K562 (cell line): ENCODE data around the gene ATG12. TPM values are rescaled to one million over a fixed set of nuclear protein-coding genes. Genes with fewer than 3 reads are reported as not detected.

Experiments
- ATAC-seq: fragments of 200-7000 bp; cut with Tn5 transposase; 3 replicates; pipeline ENCODE4 v1.9.1; 2020; ENCODE audit warnings: moderate library complexity
- BruUV-seq: library from RNA; stranded (reverse); fragments of 400-500 nt; replicated peaks from 2 replicates; lab custom pipeline; 2021; lab: Mats Ljungman, UMichigan
- CTCF ChIA-PET: fragments of 300-600 bp; formaldehyde crosslinking; extraction: SDS; loops from one replicate; lab custom pipeline; 2021; ENCODE audit warnings: low intra/inter-chr PET ratio; lab: Yijun Ruan, JAX
- POLR2A ChIA-PET: fragments of 300-600, 350-650 bp; sonication (Branson Sonifier 250); formaldehyde crosslinking; extraction: SDS; loops from one replicate; lab custom pipeline; 2021; ENCODE audit warnings: antibody characterized with exemption, inconsistent platforms; lab: Yijun Ruan, JAX
- DNase-seq, 4 experiments: peaks; one replicate each; pipeline versions ENCODE4 v3.0.0 to v3.0.0-alpha.2; 2011 to 2018; ENCODE audit warnings: low spot score in 3 of 4, mixed read lengths in 3 of 4; ENCODE audit errors: extremely low read depth in 1 of 4
- FAIRE-seq: peaks from 2 replicates; lab custom pipeline; 2011; peaks lifted over from hg19 to GRCh38; lab: Jason Lieb, UNC
- H2AFZ ChIP-seq: 2 replicates; pipeline ENCODE4 v1.6.0; 2011; ENCODE audit warnings: low read depth, low read length, control low read depth, inconsistent platforms
- H3K27ac ChIP-seq: fragments of 200-600 bp; 3 replicates; pipeline ENCODE4 v1.8.0; 2011; ENCODE audit warnings: low read depth, mild to moderate bottlenecking, control low read depth, inconsistent platforms, low read length, moderate library complexity, mixed read lengths; ENCODE audit errors: extremely low read depth
- H3K27me3 ChIP-seq, 2 experiments: fragments of 300-600 bp in 1 of 2; 2 replicates in 1 of 2; 3 replicates in 1 of 2; pipeline versions ENCODE4 v1.6.0 to v1.8.0; 2011; ENCODE audit warnings: inconsistent platforms in 2 of 2, low read length in 2 of 2, mild to moderate bottlenecking in 1 of 2, mixed read lengths in 1 of 2, moderate library complexity in 1 of 2; ENCODE audit not compliant: control insufficient read depth in 2 of 2, insufficient read depth in 2 of 2
- H3K36me3 ChIP-seq: fragments of 300-600 bp; 3 replicates; pipeline ENCODE4 v1.8.0; 2011; ENCODE audit warnings: mild to moderate bottlenecking, low read length, inconsistent platforms; ENCODE audit not compliant: control insufficient read depth, insufficient read depth
- H3K4me1 ChIP-seq, 2 experiments: fragments of 200-600 bp in 1 of 2; replicated peaks in 1 of 2; 2 replicates in 1 of 2; 3 replicates in 1 of 2; pipeline versions ENCODE4 v1.5.1 to v1.8.0; 2011; ENCODE audit warnings: inconsistent platforms in 2 of 2, low read length in 2 of 2, mild to moderate bottlenecking in 1 of 2, mixed read lengths in 1 of 2, moderate library complexity in 1 of 2; ENCODE audit not compliant: control insufficient read depth in 2 of 2, insufficient read depth in 2 of 2
- H3K4me2 ChIP-seq: 2 replicates; pipeline ENCODE4 v1.6.1; 2011; ENCODE audit warnings: low read length, control low read depth, inconsistent platforms, mixed read lengths; ENCODE audit not compliant: insufficient read depth
- H3K4me3 ChIP-seq: fragments of 200-600 bp; sonication (generic), shearing (Covaris generic); 2 replicates; pipeline ENCODE4 v1.5.1; 2016; ENCODE audit warnings: control low read depth, inconsistent platforms
- H3K79me2 ChIP-seq: fragments of 200-600 bp; 3 replicates; pipeline ENCODE4 v1.8.0; 2011; ENCODE audit warnings: low read length, inconsistent platforms; ENCODE audit not compliant: control insufficient read depth, insufficient read depth
- H3K9ac ChIP-seq, 2 experiments: 2 replicates each; pipeline versions ENCODE4 v1.6.0 to v1.6.1; 2011; ENCODE audit warnings: low read depth in 2 of 2, low read length in 2 of 2, control low read depth in 1 of 2, inconsistent platforms in 1 of 2, mild to moderate bottlenecking in 1 of 2, mixed read lengths in 1 of 2; ENCODE audit not compliant: insufficient read depth in 1 of 2
- H3K9me1 ChIP-seq: one replicate; pipeline ENCODE4 v1.6.0; 2011; ENCODE audit warnings: inconsistent platforms, mild to moderate bottlenecking, low read length, moderate library complexity; ENCODE audit not compliant: control insufficient read depth, insufficient read depth
- H3K9me3 ChIP-seq: replicated peaks from 2 replicates; pipeline ENCODE4 v1.5.1; 2011; ENCODE audit warnings: low read depth, low read length, inconsistent platforms; ENCODE audit not compliant: control insufficient read depth, insufficient read depth
- H4K20me1 ChIP-seq: replicated peaks from 2 replicates; pipeline ENCODE4 v1.6.1; 2011; ENCODE audit warnings: low read length, inconsistent platforms, mixed read lengths; ENCODE audit not compliant: control insufficient read depth, insufficient read depth
- FOXA3 ChIP-seq, 2 experiments: fragments of 450-650 bp in 1 of 2; sonication (generic) in 1 of 2; formaldehyde crosslinking; IDR thresholded peaks in 1 of 2; conservative IDR thresholded peaks in 1 of 2; 2 replicates each; pipeline versions ENCODE4 v1.4.0 to v1.8.0; 2020 to 2022; ENCODE audit warnings: mild to moderate bottlenecking in 2 of 2, missing genetic modification reagents in 1 of 2
- GATAD2A ChIP-seq: fragments of 450-650 bp; IDR thresholded peaks from 2 replicates; pipeline ENCODE4 v1.6.1; 2017
- HDAC1 ChIP-seq, 2 experiments: fragments of 450-650 bp; IDR thresholded peaks; 2 replicates each; pipeline ENCODE4 v1.6.1; 2016 to 2017; ENCODE audit warnings: inconsistent platforms in 1 of 2, mild to moderate bottlenecking in 1 of 2, moderate library complexity in 1 of 2
- HINFP ChIP-seq: fragments of 450-650 bp; conservative IDR thresholded peaks from 2 replicates; pipeline ENCODE4 v1.6.1; 2016; ENCODE audit warnings: missing genetic modification characterization, low read depth, mild to moderate bottlenecking, control low read depth, missing compliant biosample characterization
- PURB ChIP-seq: sonication (generic); formaldehyde crosslinking; IDR thresholded peaks from 2 replicates; pipeline ENCODE4 v1.9.0; 2021; ENCODE audit warnings: low read depth, mild to moderate bottlenecking, missing genetic modification reagents
- ZBTB2 ChIP-seq: fragments of 450-650 bp; IDR thresholded peaks from 2 replicates; pipeline ENCODE4 v1.6.1; 2016; ENCODE audit warnings: antibody characterized with exemption
- WGBS: fragments of 100-300 bp; shearing (Covaris generic); methylation state at CpG from one replicate; pipeline ENCODE4 v1.1.6; 2016; ENCODE audit warnings: low coverage, mixed read lengths; ENCODE audit not compliant: insufficient coverage; ENCODE audit errors: missing lambda C conversion rate; 5-methylcytosine and 5-hydroxymethylcytosine counted together
- in situ Hi-C: fragments of 300-500 bp; cut with MboI; formaldehyde crosslinking; loops from 4 replicates; pipeline ENCODE4 v1.15.0; 2018; ENCODE audit warnings: inconsistent platforms, mixed read lengths
- intact Hi-C: fragments of 100-400 bp; cut with micrococcal nuclease; formaldehyde crosslinking; loops from 2 replicates; pipeline ENCODE4 v1.14.2; 2022
- polyA plus RNA-seq, 8 experiments: library from polyadenylated mRNA; depleted of rRNA in 4 of 8; stranded (reverse) in 5 of 8; unstranded in 3 of 8; fragments of >200 nt; fragmentation: Nextera tagmentation in 2 of 8; fragmentation: Illumina TruSeq in 1 of 8; extraction: Ambion mirVana in 2 of 8; extraction: Trizol in 1 of 8; gene quantifications; 2 replicates each; pipeline versions ENCODE4 v1.2.1 to v1.2.3, GENCODE V29; 2011 to 2014; ENCODE audit warnings: inconsistent platforms in 1 of 8, missing spikeins in 1 of 8
- total RNA-seq, 7 experiments: library from RNA; depleted of rRNA in 6 of 7; stranded (reverse); fragments of >200 nt in 6 of 7; fragmentation: Illumina TruSeq in 2 of 7; extraction: Trizol in 2 of 7; gene quantifications; 2 replicates each; pipeline versions ENCODE4 v1.2.1 to v1.2.3, GENCODE V29; 2011 to 2021; ENCODE audit warnings: low replicate concordance in 1 of 7
- TF ChIP-seq, protein P1 (sequence below): fragments of 450-650 bp; IDR thresholded peaks from one replicate; pipeline ENCODE4 v1.6.1; 2018; ENCODE audit warnings: mild to moderate bottlenecking, moderate library complexity; ENCODE audit not compliant: partially characterized antibody
- TF ChIP-seq, protein P2 (sequence below): IDR thresholded peaks from 2 replicates; pipeline ENCODE4 v1.6.1; 2011; ENCODE audit warnings: borderline replicate concordance, low read depth, mild to moderate bottlenecking, moderate library complexity, low read length; ENCODE audit not compliant: insufficient read depth, poor library complexity, severe bottlenecking

The ATG12 gene
- total and polyA plus RNA-seq, 9 of the 15 experiments (the other 6 are each of a cell fraction or from before 2014, with no cell fraction given), result 21.6 to 132 (median 61.3) TPM

GRCh38 chr5:115842089-115842935, 947 bp upstream of the ATG12 start:
- Histone ChIP-seq H3K4me3 (peak overlapping the region; percentile 79), H3K36me3 (peaks cover 26% of the 10 kb centered on the region), H3K27me3 (no peaks in the 10 kb centered on the region), H3K4me1 (peaks cover 14 to 15% of the 10 kb centered on the region in 2 experiments; a peak in 4 of 5 replicates), H3K4me2 (peak overlapping the region; percentile 97), H3K27ac (peak overlapping the region; percentile 99), H3K9me3 (no peaks in the 10 kb centered on the region), H2AFZ (peak overlapping the region; percentile 96), H4K20me1 (peaks cover 5% of the 10 kb centered on the region; the same call in 1 of the 2 replicates), H3K9me1 (no peaks in the 10 kb centered on the region), H3K79me2 (peaks cover 94% of the 10 kb centered on the region), H3K9ac (peak overlapping the region; percentile 95 to 97)
- ATAC-seq, result peak; percentile 79
- intact Hi-C loops (loop anchor here (5.0 to 10.0 kb wide), 3 partner anchors 245 to 538 kb away; partner anchors contain the start of genes COMMD10 and FEM1C), in situ Hi-C loops (no loop called here)
- BruUV-seq, result no TSS peak
- FAIRE-seq, result no peak
- ChIA-PET POLR2A (interaction anchor here (0.8 to 1.4 kb wide), 4 partner anchors 8 to 217 kb away, joined by 3 read pairs; no protein-coding TSS in a partner anchor), CTCF (no interaction called here)
- peak in 1 of 4 experiments; percentile 48 for DNase-seq
- WGBS, result under 1% methylated on average over 59 of the region's 68 CpGs
- TF ChIP-seq GATAD2A (0 out of 2 replicates have a peak, but pooled peaks have one; percentile 20), HDAC1 (IDR thresholded peaks at IDR 0.05) (peak in 1 of 2 experiments; percentile 7; a peak in 1 of 4 replicates), ZBTB2 (no peak), PURB (CRISPR knock-in tag) (no peak), HINFP (tag) (0 out of 2 replicates have a peak, but pooled peaks have one; percentile 56), FOXA3 (CRISPR knock-in tag; conservative IDR thresholded peaks at IDR 0.05 in 1 of 2, IDR thresholded peaks at IDR 0.05 in 1 of 2) (no peak)
- TF ChIP-seq, protein P1, sequence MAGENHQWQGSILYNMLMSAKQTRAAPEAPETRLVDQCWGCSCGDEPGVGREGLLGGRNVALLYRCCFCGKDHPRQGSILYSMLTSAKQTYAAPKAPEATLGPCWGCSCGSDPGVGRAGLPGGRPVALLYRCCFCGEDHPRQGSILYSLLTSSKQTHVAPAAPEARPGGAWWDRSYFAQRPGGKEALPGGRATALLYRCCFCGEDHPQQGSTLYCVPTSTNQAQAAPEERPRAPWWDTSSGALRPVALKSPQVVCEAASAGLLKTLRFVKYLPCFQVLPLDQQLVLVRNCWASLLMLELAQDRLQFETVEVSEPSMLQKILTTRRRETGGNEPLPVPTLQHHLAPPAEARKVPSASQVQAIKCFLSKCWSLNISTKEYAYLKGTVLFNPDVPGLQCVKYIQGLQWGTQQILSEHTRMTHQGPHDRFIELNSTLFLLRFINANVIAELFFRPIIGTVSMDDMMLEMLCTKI, result no peak
- TF ChIP-seq, protein P2, sequence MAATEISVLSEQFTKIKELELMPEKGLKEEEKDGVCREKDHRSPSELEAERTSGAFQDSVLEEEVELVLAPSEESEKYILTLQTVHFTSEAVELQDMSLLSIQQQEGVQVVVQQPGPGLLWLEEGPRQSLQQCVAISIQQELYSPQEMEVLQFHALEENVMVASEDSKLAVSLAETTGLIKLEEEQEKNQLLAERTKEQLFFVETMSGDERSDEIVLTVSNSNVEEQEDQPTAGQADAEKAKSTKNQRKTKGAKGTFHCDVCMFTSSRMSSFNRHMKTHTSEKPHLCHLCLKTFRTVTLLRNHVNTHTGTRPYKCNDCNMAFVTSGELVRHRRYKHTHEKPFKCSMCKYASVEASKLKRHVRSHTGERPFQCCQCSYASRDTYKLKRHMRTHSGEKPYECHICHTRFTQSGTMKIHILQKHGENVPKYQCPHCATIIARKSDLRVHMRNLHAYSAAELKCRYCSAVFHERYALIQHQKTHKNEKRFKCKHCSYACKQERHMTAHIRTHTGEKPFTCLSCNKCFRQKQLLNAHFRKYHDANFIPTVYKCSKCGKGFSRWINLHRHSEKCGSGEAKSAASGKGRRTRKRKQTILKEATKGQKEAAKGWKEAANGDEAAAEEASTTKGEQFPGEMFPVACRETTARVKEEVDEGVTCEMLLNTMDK, result peak; percentile 63
